ENCODE measurements around the gene SLC25A19.

Gene SLC25A19

GRCh38 chr17:75228847-75229246, 60.4 kb downstream of the SLC25A19 start:
- Histone ChIP-seq H3K27me3 (ENCODE audit: control insufficient read depth, insufficient read depth, low read length) (no peaks in the 10 kb centered on the region), H3K9me3 (ENCODE audit: control insufficient read depth, insufficient read depth, low read length) (no peaks in the 10 kb centered on the region), H3K36me3 (ENCODE audit: control insufficient read depth, insufficient read depth, low read length) (peaks cover 40% of the 10 kb centered on the region), H3K27ac (ENCODE audit: low read length) (no peak overlapping the region), H3K4me1 (ENCODE audit: control insufficient read depth, insufficient read depth, low read length) (no peaks in the 10 kb centered on the region), H3K4me3 (ENCODE audit: low read length) (no peak overlapping the region)
- WGBS (ENCODE audit: insufficient coverage, insufficient read length), result no CpG with 5 or more reads among the region's 4 CpGs
- no peak for DNase-seq (ENCODE audit: low read depth, low spot score)

GRCh38 chr17:75228305-75228704, 60.9 kb downstream of the SLC25A19 start:
- Histone ChIP-seq H3K36me3 (ENCODE audit: control insufficient read depth, insufficient read depth, low read length) (peaks cover 40% of the 10 kb centered on the region), H3K9me3 (ENCODE audit: control insufficient read depth, insufficient read depth, low read length) (no peaks in the 10 kb centered on the region), H3K27ac (ENCODE audit: low read length) (no peak overlapping the region), H3K27me3 (ENCODE audit: control insufficient read depth, insufficient read depth, low read length) (no peaks in the 10 kb centered on the region), H3K4me1 (ENCODE audit: control insufficient read depth, insufficient read depth, low read length) (no peaks in the 10 kb centered on the region), H3K4me3 (ENCODE audit: low read length) (no peak overlapping the region)
- no CpG with 5 or more reads among the region's 2 CpGs for WGBS (ENCODE audit: insufficient coverage, insufficient read length)
- no peak for DNase-seq (ENCODE audit: low read depth, low spot score)

GRCh38 chr17:75227729-75228128, 61.5 kb downstream of the SLC25A19 start:
- Histone ChIP-seq H3K36me3 (ENCODE audit: control insufficient read depth, insufficient read depth, low read length) (peaks cover 36% of the 10 kb centered on the region), H3K9me3 (ENCODE audit: control insufficient read depth, insufficient read depth, low read length) (no peaks in the 10 kb centered on the region), H3K27me3 (ENCODE audit: control insufficient read depth, insufficient read depth, low read length) (no peaks in the 10 kb centered on the region), H3K4me3 (ENCODE audit: low read length) (no peak overlapping the region), H3K4me1 (ENCODE audit: control insufficient read depth, insufficient read depth, low read length) (no peaks in the 10 kb centered on the region), H3K27ac (ENCODE audit: low read length) (no peak overlapping the region)
- WGBS (ENCODE audit: insufficient coverage, insufficient read length), result no CpG with 5 or more reads among the region's 5 CpGs
- no peak for DNase-seq (ENCODE audit: low read depth, low spot score)

GRCh38 chr17:75225016-75225415, 64.2 kb downstream of the SLC25A19 start:
- H3K4me3 ChIP-seq (ENCODE audit: low read length), result no peak overlapping the region
- H3K27ac ChIP-seq (ENCODE audit: low read length), result no peak overlapping the region
- no peak for DNase-seq (ENCODE audit: low read depth, low spot score)
- H3K27me3 ChIP-seq (ENCODE audit: control insufficient read depth, insufficient read depth, low read length), result no peaks in the 10 kb centered on the region
- no CpG with 5 or more reads among the region's 14 CpGs for WGBS (ENCODE audit: insufficient coverage, insufficient read length)
- no peaks in the 10 kb centered on the region for H3K4me1 ChIP-seq (ENCODE audit: control insufficient read depth, insufficient read depth, low read length)
- H3K9me3 ChIP-seq (ENCODE audit: control insufficient read depth, insufficient read depth, low read length), result no peaks in the 10 kb centered on the region
- H3K36me3 ChIP-seq (ENCODE audit: control insufficient read depth, insufficient read depth, low read length), result peaks cover 29% of the 10 kb centered on the region

All from iPS DF 6.9 (cell line).